B cell (primary cell): Measurements from ENCODE around the gene PON3. TPM values are rescaled to one million over a fixed set of nuclear protein-coding genes. Genes with fewer than 3 reads are reported as not detected.

Experiments used
- ATAC-seq: fragments of 200-7000 bp; cut with Tn5 transposase; one replicate; pipeline ENCODE4 v1.10.0; 2021; ENCODE audit warnings: low read depth, mild to moderate bottlenecking, moderate number of reproducible peaks, moderate library complexity
- CTCF ChIA-PET: fragments of 350-600 bp; sonication (Branson Sonifier 250); formaldehyde crosslinking; loops from one replicate; lab custom pipeline; 2021; ENCODE audit warnings: antibody characterized with exemption, inconsistent platforms; lab: Charles Lee
- POLR2A ChIA-PET: fragments of 350-600 bp; sonication (Branson Sonifier 250); formaldehyde crosslinking; loops from one replicate; lab custom pipeline; 2021; ENCODE audit warnings: antibody characterized with exemption; lab: Charles Lee
- DNase-seq: peaks from one replicate; pipeline ENCODE4 v3.0.0; 2013
- H2AFZ ChIP-seq: 2 replicates; pipeline ENCODE4 v1.6.1; 2012; ENCODE audit warnings: mild to moderate bottlenecking, low read depth, low read length; ENCODE audit not compliant: insufficient read depth, poor library complexity, severe bottlenecking
- H3K27ac ChIP-seq, 2 donors: 1 replicate in 1 of 2; 2 replicates in 1 of 2; pipeline ENCODE4 v1.5.1; 2012 to 2013; ENCODE audit warnings: low read length in 2 of 2, mild to moderate bottlenecking in 2 of 2, moderate library complexity in 1 of 2
- H3K27me3 ChIP-seq, 4 experiments: fragments of 200-600 bp in 1 of 4; sonication (generic) in 1 of 4; replicated peaks in 1 of 4; 1 replicate in 2 of 4; 2 replicates in 2 of 4; pipeline versions ENCODE4 v1.6.1 to v1.7.0; 2013 to 2016; ENCODE audit warnings: low read length in 3 of 4, mild to moderate bottlenecking in 2 of 4, mixed read lengths in 1 of 4, moderate library complexity in 1 of 4; ENCODE audit not compliant: insufficient read depth in 4 of 4, control insufficient read depth in 3 of 4; ENCODE audit errors: control extremely low read depth in 1 of 4
- H3K36me3 ChIP-seq, 2 experiments: replicated peaks in 1 of 2; 1 replicate in 1 of 2; 2 replicates in 1 of 2; pipeline versions ENCODE4 v1.6.1 to v1.7.1; 2013; ENCODE audit warnings: low read length in 1 of 2; ENCODE audit not compliant: insufficient read depth in 2 of 2, control insufficient read depth in 1 of 2; ENCODE audit errors: control extremely low read depth in 1 of 2, extremely low read depth in 1 of 2
- H3K4me1 ChIP-seq, 2 donors: fragments of 200-600 bp in 1 of 2; sonication (generic) in 1 of 2; 1 replicate in 1 of 2; 2 replicates in 1 of 2; pipeline versions ENCODE4 v1.5.1 to v1.6.1; 2013 to 2017; ENCODE audit warnings: low read length in 2 of 2; ENCODE audit not compliant: control insufficient read depth in 2 of 2, insufficient read depth in 2 of 2
- H3K4me2 ChIP-seq: replicated peaks from 2 replicates; pipeline ENCODE3; 2012; ENCODE audit warnings: mild to moderate bottlenecking, low read depth, low read length; ENCODE audit not compliant: poor library complexity, severe bottlenecking
- H3K4me3 ChIP-seq, 5 experiments: fragments of 200-600 bp in 1 of 5; sonication (generic) in 1 of 5; 1 replicate in 3 of 5; 2 replicates in 2 of 5; pipeline versions ENCODE4 v1.5.1 to v1.7.0; 2011 to 2016; ENCODE audit warnings: low read length in 4 of 5, mild to moderate bottlenecking in 4 of 5, low read depth in 2 of 5, control low read depth in 1 of 5, moderate library complexity in 1 of 5; ENCODE audit not compliant: insufficient read depth in 1 of 5; ENCODE audit errors: control extremely low read depth in 1 of 5, extremely low read depth in 1 of 5
- H3K79me2 ChIP-seq: fragments of 200-600 bp; sonication (generic); one replicate; pipeline ENCODE4 v1.6.0; 2016; ENCODE audit warnings: low read length; ENCODE audit not compliant: control insufficient read depth, insufficient read depth
- H3K9ac ChIP-seq: fragments of 200-600 bp; sonication (generic); 2 replicates; pipeline ENCODE4 v1.6.1; 2017; ENCODE audit warnings: mild to moderate bottlenecking, low read length, moderate library complexity
- H3K9me3 ChIP-seq, 3 donors: one replicate each; pipeline versions ENCODE4 v1.6.1 to v1.7.1; 2013; ENCODE audit warnings: low read length in 2 of 3; ENCODE audit not compliant: control insufficient read depth in 2 of 3, insufficient read depth in 1 of 3; ENCODE audit errors: control extremely low read depth in 1 of 3
- H4K20me1 ChIP-seq: 2 replicates; pipeline ENCODE4 v1.6.0; 2012; ENCODE audit warnings: mild to moderate bottlenecking, low read length; ENCODE audit not compliant: insufficient read depth, control insufficient read depth, poor library complexity, severe bottlenecking
- H3K27ac Mint-ChIP-seq: one replicate; pipeline ENCODE4 v1.8.0; 2021; ENCODE audit warnings: mixed read lengths
- H3K27me3 Mint-ChIP-seq: one replicate; pipeline ENCODE4 v1.8.0; 2021; ENCODE audit warnings: mixed read lengths
- H3K4me1 Mint-ChIP-seq: one replicate; pipeline ENCODE4 v1.8.0; 2021; ENCODE audit warnings: mixed read lengths
- H3K4me3 Mint-ChIP-seq: one replicate; pipeline ENCODE4 v1.8.0; 2021; ENCODE audit warnings: mixed read lengths
- H3K9me3 Mint-ChIP-seq: one replicate; pipeline ENCODE4 v1.8.0; 2022; ENCODE audit warnings: mixed read lengths; ENCODE audit not compliant: insufficient read depth
- EZH2 ChIP-seq: IDR thresholded peaks from 2 replicates; pipeline ENCODE4 v1.6.1; 2012; ENCODE audit warnings: borderline replicate concordance, low read depth, mild to moderate bottlenecking, moderate library complexity, low read length; ENCODE audit not compliant: insufficient read depth, poor library complexity, severe bottlenecking
- WGBS: methylation state at CpG from one replicate; pipeline ENCODE4 v1.1.5; 2013; ENCODE audit warnings: missing lambda C conversion rate; ENCODE audit not compliant: insufficient coverage; 5-methylcytosine and 5-hydroxymethylcytosine counted together
- intact Hi-C: fragments of 100-400 bp; cut with micrococcal nuclease; formaldehyde crosslinking; loops from one replicate; pipeline ENCODE4 v1.10.0; 2022
- polyA plus RNA-seq: library from polyadenylated mRNA; depleted of rRNA; stranded (reverse); fragments of >200 nt; gene quantifications from 2 replicates; pipeline ENCODE4 v1.2.3, GENCODE V29; 2012
- total RNA-seq, 2 donors: library from RNA; stranded (reverse); fragments of 120-200 nt in 1 of 2; gene quantifications; 1 replicate in 1 of 2; 2 replicates in 1 of 2; pipeline versions ENCODE4 v1.2.3 to v1.2.4, GENCODE V29; 2013 to 2022
- TF ChIP-seq, protein P1 (sequence below): fragments of 200-600 bp; IDR thresholded peaks from one replicate; pipeline ENCODE4 v1.8.0; 2022; ENCODE audit warnings: antibody characterized with exemption, mild to moderate bottlenecking

PON3 gene
- total and polyA plus RNA-seq, 2 donors (not counting 1 experiment from before 2014, with no cell fraction given), result not detected

DNA sequence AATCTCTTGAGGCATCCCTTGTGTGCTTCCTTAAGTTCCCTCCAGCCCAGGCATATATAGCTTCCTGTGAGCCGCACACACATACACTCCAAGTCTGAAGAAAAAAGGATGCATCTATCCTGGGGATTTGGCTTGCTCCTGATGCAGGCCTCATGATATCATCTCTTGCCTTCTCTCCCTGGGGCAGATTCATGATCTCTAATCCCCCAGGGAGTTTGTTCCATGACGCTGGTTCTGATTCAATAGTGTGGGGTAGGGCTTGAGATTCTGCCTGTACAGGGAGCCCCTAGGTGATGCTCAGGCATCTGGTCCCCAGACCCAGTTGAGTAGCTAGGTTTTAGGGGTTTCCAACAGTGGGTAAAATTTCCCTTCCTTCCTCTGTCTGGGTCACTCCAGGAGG, 73.3 kb downstream of the PON3 start:
- no peak overlapping the region for H3K4me3 ChIP-seq
- TF ChIP-seq EZH2, result no peak
- TF ChIP-seq, protein P1, sequence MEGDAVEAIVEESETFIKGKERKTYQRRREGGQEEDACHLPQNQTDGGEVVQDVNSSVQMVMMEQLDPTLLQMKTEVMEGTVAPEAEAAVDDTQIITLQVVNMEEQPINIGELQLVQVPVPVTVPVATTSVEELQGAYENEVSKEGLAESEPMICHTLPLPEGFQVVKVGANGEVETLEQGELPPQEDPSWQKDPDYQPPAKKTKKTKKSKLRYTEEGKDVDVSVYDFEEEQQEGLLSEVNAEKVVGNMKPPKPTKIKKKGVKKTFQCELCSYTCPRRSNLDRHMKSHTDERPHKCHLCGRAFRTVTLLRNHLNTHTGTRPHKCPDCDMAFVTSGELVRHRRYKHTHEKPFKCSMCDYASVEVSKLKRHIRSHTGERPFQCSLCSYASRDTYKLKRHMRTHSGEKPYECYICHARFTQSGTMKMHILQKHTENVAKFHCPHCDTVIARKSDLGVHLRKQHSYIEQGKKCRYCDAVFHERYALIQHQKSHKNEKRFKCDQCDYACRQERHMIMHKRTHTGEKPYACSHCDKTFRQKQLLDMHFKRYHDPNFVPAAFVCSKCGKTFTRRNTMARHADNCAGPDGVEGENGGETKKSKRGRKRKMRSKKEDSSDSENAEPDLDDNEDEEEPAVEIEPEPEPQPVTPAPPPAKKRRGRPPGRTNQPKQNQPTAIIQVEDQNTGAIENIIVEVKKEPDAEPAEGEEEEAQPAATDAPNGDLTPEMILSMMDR, result no peak
- peaks cover 0 to 4% (median 0%) of the 10 kb centered on the region in 4 experiments for H3K27me3 ChIP-seq
- Mint-ChIP-seq H3K4me3 (no peak overlapping the region), H3K4me1 (peaks cover 6% of the 10 kb centered on the region), H3K9me3 (no peaks in the 10 kb centered on the region), H3K27ac (no peak overlapping the region), H3K27me3 (peaks cover 19% of the 10 kb centered on the region)
- ATAC-seq (no peak), DNase-seq (no peak)
- no peaks in the 10 kb centered on the region for H3K36me3 ChIP-seq
- H3K9me3 ChIP-seq, result no peaks in the 10 kb centered on the region
- H3K27ac ChIP-seq, result no peak overlapping the region
- no peaks in the 10 kb centered on the region for H3K79me2 ChIP-seq
- H3K9ac ChIP-seq, result no peak overlapping the region
- no peak overlapping the region for H2AFZ ChIP-seq
- ChIA-PET CTCF (no interaction called here), POLR2A (no interaction called here)
- no CpG with 5 or more reads among the region's 2 CpGs for WGBS
- H3K4me1 ChIP-seq, result peaks cover 0 to 5% of the 10 kb centered on the region in 2 donors
- no peak overlapping the region for H3K4me2 ChIP-seq
- intact Hi-C loops, result no loop called here
- H4K20me1 ChIP-seq, result no peaks in the 10 kb centered on the region

DNA sequence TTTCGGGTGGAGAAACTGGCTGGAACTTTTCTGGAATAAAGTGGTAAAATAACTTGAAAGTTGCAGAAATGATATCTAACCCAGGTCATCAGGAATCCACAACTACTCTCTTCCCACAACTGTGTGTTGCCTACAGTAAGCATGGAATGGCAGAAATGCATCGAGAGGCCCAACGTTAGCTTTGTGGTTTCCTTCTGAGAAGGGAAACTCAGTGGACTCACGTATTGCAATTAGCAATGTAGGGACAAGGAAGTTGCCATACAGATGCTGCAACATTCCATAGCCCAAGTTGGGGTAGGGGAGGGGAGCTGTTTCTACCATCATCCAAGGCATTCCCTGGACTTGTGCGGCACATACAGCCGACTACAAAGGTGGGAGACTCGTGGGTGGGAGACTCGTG, 73.8 kb downstream of the PON3 start:
- H3K4me3 Mint-ChIP-seq, result no peak overlapping the region
- H3K9me3 Mint-ChIP-seq, result no peaks in the 10 kb centered on the region
- H3K9me3 ChIP-seq, result no peaks in the 10 kb centered on the region
- ChIA-PET POLR2A (no interaction called here), CTCF (no interaction called here)
- TF ChIP-seq, protein P1, result no peak
- TF ChIP-seq EZH2, result no peak
- H3K4me1 ChIP-seq, result peaks cover 0 to 5% of the 10 kb centered on the region in 2 donors
- H3K36me3 ChIP-seq, result no peaks in the 10 kb centered on the region
- H3K9ac ChIP-seq, result no peak overlapping the region
- peaks cover 0 to 4% (median 0%) of the 10 kb centered on the region in 4 experiments for H3K27me3 ChIP-seq
- H2AFZ ChIP-seq, result no peak overlapping the region
- no peaks in the 10 kb centered on the region for H4K20me1 ChIP-seq
- peaks cover 6% of the 10 kb centered on the region for H3K4me1 Mint-ChIP-seq
- intact Hi-C loops, result no loop called here
- no peak overlapping the region for H3K27ac Mint-ChIP-seq
- no peak overlapping the region for H3K4me3 ChIP-seq
- no peak overlapping the region for H3K4me2 ChIP-seq
- WGBS, result 26% methylated on average over 3 of the region's 8 CpGs
- peaks cover 19% of the 10 kb centered on the region for H3K27me3 Mint-ChIP-seq
- no peak for ATAC-seq
- no peak for DNase-seq
- H3K79me2 ChIP-seq, result no peaks in the 10 kb centered on the region
- no peak overlapping the region for H3K27ac ChIP-seq
